Measurements from ENCODE around the gene TEPSIN.

DNA sequence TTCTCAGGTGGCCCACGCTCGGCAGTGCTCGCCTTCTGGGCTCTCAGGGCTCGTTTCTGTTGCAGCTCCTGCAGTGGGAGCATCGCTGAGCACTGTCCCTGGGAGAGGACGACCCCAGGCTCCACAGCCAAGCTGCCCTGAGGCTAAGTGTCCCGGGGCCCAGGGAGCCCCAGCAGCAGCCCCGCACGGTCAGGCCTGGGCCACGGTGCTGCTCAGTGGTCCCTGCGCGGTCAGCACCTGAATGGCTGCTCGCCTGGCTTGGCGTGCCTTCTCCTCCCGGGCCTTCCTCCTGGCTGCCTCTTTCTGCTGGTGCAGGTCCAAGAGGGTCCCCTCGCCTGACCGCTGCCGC is 39.4 kb downstream of the TEPSIN start:
- TF ChIP-seq CTCF (IDR thresholded peaks at IDR 0.05; ENCODE audit: insufficient read depth, low read length, poor library complexity, severe bottlenecking) (no peak), EZH2phosphoT487 (conservative IDR thresholded peaks at IDR 0.05; ENCODE audit: low read length) (no peak)
